SH-SY5Y (cell line): ENCODE measurements around the gene TACR2.

Experiments used
- GATA2 ChIP-seq: IDR thresholded peaks from 2 replicates; pipeline ENCODE4 v1.6.1; 2011; ENCODE audit warnings: mild to moderate bottlenecking, low read depth, low read length
- GATA3 ChIP-seq: IDR thresholded peaks from 2 replicates; pipeline ENCODE4 v1.6.1; 2011; ENCODE audit warnings: low read depth, mild to moderate bottlenecking, low read length, moderate library complexity

DNA sequence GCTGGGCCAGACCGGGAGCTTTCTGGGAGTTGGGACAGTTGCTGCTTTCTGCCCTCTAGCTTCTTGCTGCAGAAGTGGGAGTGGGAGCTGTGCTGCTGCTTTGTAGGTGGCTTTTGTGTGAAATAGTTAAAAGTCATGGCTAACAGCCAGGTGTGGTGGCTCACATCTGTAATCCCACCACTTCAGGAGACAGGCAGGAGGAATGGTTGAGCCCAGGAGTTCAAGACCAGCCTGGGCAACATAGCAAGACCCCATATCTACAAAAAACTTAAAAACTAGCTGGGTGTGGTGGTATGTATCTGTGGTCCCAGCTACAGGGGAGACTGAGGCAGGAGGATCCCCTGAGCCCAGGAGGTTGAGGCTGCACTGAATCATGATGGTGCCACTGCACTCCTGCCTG lies 13.7 kb downstream of the TACR2 start:
- TF ChIP-seq GATA2: no peak
- TF ChIP-seq GATA3: no peak
